Measurements from ENCODE around the gene GALNT12.

GALNT12 gene

DNA sequence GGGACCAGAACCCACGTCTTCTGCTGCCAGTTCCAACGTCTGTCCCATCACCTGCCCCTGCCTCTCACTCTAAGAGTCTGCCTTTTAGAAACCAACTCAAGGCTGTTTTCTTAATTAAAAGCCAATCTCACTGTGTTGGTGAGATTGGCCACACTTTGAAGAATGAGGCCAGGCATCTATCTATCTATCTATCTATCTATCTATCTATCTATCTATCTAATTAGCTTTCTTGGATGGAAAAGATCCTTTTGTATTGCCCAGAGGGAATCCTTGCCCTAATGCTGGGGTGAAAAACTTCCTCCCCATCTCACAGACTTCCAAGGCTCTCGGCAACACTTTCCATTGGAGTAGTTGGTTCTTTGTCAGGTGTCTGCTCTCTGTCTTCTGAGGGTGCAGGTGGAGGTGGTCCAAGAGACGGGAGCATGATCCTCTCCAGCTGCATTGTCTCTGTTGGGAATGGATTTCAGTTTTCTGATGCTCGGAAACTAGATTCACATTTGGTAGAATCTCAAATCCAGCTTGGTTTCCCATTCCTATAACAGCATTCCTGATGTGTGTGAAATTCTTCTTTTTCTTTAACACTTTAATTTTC, 57.9 kb downstream of the GALNT12 start:
- H3K4me1 ChIP-seq (ENCODE audit: control insufficient read depth, insufficient read depth, low read length) = no peaks in the 10 kb centered on the region
- H3K4me3 ChIP-seq (ENCODE audit: low read depth, low read length) = no peak overlapping the region
- no peak overlapping the region for H3K27ac ChIP-seq (ENCODE audit: low read depth, low read length)
- no peaks in the 10 kb centered on the region for H3K36me3 ChIP-seq (ENCODE audit: control insufficient read depth, insufficient read depth, low read length)
- H3K27me3 ChIP-seq (ENCODE audit: control insufficient read depth, insufficient read depth, low read length) = no peaks in the 10 kb centered on the region
- H3K9ac ChIP-seq (ENCODE audit: low read depth, low read length) = no peak overlapping the region
- no peaks in the 10 kb centered on the region for H3K9me3 ChIP-seq (ENCODE audit: control insufficient read depth, insufficient read depth, low read length)

DNA sequence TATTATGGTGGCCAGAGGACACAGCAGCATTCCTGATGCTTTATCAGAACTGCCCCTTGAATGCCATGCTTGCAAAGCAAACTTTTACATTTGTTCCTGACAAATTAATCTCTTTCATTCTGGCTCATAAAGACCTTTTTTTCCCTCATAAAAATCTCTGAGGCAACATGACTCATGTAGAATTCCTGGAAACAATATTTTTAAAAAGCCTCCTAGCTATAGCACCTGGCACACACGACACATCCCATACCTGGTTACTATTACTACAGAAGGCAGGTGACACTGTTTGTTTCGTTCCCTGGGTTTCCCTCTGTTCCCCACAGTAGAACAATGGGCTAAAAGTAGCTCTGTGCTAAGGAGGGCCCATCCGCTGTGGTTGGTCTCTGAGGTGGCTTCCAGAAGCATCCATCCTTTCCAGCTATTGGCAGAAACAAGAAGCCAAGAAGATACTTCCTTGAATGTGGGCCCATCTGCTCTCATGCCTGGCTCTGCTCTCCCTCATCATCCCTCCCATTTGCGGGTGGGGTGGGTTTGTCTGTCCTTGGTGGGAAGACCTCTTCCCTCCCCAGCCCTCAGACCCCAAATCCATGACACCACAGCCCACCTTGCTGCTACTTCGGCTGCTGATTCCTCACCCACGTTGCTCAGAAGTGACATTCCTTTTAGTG, 59.1 kb downstream of the GALNT12 start:
- H3K4me3 ChIP-seq (ENCODE audit: low read depth, low read length) = no peak overlapping the region
- H3K9me3 ChIP-seq (ENCODE audit: control insufficient read depth, insufficient read depth, low read length) = no peaks in the 10 kb centered on the region
- no peaks in the 10 kb centered on the region for H3K4me1 ChIP-seq (ENCODE audit: control insufficient read depth, insufficient read depth, low read length)
- H3K27ac ChIP-seq (ENCODE audit: low read depth, low read length) = no peak overlapping the region
- no peaks in the 10 kb centered on the region for H3K27me3 ChIP-seq (ENCODE audit: control insufficient read depth, insufficient read depth, low read length)
- H3K9ac ChIP-seq (ENCODE audit: low read depth, low read length) = no peak overlapping the region
- no peaks in the 10 kb centered on the region for H3K36me3 ChIP-seq (ENCODE audit: control insufficient read depth, insufficient read depth, low read length)

DNA sequence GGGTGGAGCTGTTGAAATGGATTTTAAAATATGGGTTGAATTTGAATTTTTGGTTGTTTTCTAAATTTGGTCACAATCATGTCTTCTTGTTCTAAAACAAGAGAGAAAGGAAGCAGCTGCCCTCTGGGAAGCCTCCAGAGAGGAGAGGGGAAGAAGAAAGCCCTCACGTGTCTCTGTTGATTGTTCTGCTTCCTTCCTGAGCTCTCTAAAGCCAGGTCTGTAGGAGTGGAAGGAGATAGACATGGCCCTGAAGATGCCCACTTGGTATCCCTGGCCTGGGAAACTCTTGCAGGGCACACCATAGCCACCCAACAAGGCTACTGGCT, 59.6 kb downstream of the GALNT12 start:
- Histone ChIP-seq H3K9ac (ENCODE audit: low read depth, low read length) (no peak overlapping the region), H3K27me3 (ENCODE audit: control insufficient read depth, insufficient read depth, low read length) (no peaks in the 10 kb centered on the region), H3K36me3 (ENCODE audit: control insufficient read depth, insufficient read depth, low read length) (no peaks in the 10 kb centered on the region), H3K27ac (ENCODE audit: low read depth, low read length) (no peak overlapping the region), H3K4me1 (ENCODE audit: control insufficient read depth, insufficient read depth, low read length) (no peaks in the 10 kb centered on the region), H3K9me3 (ENCODE audit: control insufficient read depth, insufficient read depth, low read length) (no peaks in the 10 kb centered on the region), H3K4me3 (ENCODE audit: low read depth, low read length) (no peak overlapping the region)

DNA sequence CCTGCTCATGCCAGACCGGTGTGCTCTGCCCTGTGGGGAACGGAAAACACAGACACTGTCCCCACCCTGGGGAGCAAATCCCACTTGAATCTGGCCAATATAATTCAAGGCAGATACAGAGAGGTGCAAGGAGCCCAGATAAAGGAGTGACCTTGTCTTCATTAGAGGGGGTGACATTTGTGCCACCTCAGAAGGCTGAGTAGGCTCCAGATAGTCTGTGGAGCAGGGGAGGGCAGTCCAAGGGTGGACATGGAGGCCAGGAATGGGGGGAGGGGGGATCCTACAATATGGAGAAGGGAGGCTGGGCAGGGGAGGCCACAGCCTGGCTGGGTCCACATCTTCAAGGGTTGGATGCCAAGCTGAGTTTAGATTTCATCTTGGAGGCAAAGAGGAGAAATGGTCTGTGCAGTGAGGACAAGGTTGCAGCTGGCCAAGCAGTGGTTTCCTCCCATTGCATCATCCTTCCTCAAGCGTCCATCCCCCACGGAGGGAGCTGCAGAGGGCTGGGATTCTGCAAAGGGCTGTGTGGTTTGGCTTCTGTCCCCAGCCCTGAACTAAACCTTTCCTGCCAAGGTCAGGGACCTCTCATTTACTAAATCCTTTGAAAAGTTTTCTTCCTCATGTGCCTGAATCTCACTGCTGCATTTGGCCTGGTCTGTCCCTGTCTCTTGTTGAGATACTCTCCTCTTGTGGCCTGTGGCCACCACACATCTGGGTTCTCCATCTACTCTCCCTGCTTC, 60.1 kb downstream of the GALNT12 start:
- H3K9me3 ChIP-seq (ENCODE audit: control insufficient read depth, insufficient read depth, low read length) = no peaks in the 10 kb centered on the region
- no peak overlapping the region for H3K9ac ChIP-seq (ENCODE audit: low read depth, low read length)
- H3K27me3 ChIP-seq (ENCODE audit: control insufficient read depth, insufficient read depth, low read length) = no peaks in the 10 kb centered on the region
- H3K27ac ChIP-seq (ENCODE audit: low read depth, low read length) = no peak overlapping the region
- no peaks in the 10 kb centered on the region for H3K4me1 ChIP-seq (ENCODE audit: control insufficient read depth, insufficient read depth, low read length)
- H3K36me3 ChIP-seq (ENCODE audit: control insufficient read depth, insufficient read depth, low read length) = no peaks in the 10 kb centered on the region
- H3K4me3 ChIP-seq (ENCODE audit: low read depth, low read length) = no peak overlapping the region

DNA sequence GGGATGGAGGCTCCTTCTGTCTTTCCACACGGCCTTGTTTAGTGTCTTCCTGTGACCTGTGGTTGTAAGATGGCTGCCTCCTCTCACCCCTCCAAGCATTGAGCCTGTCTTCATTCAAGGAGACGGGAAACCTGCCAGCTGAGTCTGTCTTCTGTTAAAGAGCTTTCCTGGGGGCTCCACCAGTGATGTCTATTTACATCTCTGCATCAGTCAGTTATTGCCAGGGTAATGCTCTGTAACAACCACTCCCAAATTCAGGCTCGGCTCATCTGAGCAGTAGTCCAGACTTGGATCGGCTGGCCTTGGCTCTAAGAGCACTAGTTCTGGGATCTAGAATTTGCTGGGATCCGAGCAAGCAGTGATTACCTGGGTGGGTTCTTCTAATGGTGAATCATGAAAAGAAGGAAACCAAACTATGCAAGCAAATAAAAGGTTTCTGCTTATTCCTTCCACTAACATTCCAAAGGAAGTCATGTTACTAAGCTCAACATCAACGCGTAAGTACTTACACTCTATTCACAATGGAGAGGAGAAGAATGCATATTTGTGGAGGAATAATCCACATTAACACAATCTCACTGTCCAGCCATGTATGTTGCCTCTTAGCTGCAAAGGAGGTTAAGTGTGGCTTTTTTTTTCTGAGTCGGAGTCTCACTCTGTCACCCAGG, 61.7 kb downstream of the GALNT12 start:
- Histone ChIP-seq H3K9me3 (ENCODE audit: control insufficient read depth, insufficient read depth, low read length) (no peaks in the 10 kb centered on the region), H3K27me3 (ENCODE audit: control insufficient read depth, insufficient read depth, low read length) (no peaks in the 10 kb centered on the region), H3K36me3 (ENCODE audit: control insufficient read depth, insufficient read depth, low read length) (no peaks in the 10 kb centered on the region), H3K4me3 (ENCODE audit: low read depth, low read length) (no peak overlapping the region), H3K27ac (ENCODE audit: low read depth, low read length) (no peak overlapping the region), H3K4me1 (ENCODE audit: control insufficient read depth, insufficient read depth, low read length) (no peaks in the 10 kb centered on the region), H3K9ac (ENCODE audit: low read depth, low read length) (no peak overlapping the region)

DNA sequence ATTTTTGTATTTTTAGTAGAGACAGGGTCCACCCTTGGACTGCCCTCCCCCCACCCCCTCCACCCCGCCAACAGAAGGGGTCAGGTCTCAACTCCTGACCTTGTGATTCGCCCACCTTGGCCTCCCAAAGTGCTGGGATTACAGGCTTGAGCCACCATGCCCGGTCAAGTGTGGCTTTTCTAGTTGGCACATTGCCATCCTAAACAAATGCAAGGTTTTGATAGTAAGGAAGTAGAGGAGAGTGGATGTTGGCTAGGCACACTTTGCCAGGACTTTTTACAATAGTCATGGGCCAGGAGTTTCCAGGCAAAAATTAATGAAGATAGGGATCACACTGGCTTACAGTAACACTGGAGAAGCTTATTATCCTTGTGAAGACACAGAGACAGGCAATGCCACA, 62.4 kb downstream of the GALNT12 start:
- H3K4me1 ChIP-seq (ENCODE audit: control insufficient read depth, insufficient read depth, low read length) = no peaks in the 10 kb centered on the region
- H3K4me3 ChIP-seq (ENCODE audit: low read depth, low read length) = no peak overlapping the region
- no peak overlapping the region for H3K27ac ChIP-seq (ENCODE audit: low read depth, low read length)
- H3K36me3 ChIP-seq (ENCODE audit: control insufficient read depth, insufficient read depth, low read length) = no peaks in the 10 kb centered on the region
- no peaks in the 10 kb centered on the region for H3K27me3 ChIP-seq (ENCODE audit: control insufficient read depth, insufficient read depth, low read length)
- no peaks in the 10 kb centered on the region for H3K9me3 ChIP-seq (ENCODE audit: control insufficient read depth, insufficient read depth, low read length)
- H3K9ac ChIP-seq (ENCODE audit: low read depth, low read length) = no peak overlapping the region

DNA sequence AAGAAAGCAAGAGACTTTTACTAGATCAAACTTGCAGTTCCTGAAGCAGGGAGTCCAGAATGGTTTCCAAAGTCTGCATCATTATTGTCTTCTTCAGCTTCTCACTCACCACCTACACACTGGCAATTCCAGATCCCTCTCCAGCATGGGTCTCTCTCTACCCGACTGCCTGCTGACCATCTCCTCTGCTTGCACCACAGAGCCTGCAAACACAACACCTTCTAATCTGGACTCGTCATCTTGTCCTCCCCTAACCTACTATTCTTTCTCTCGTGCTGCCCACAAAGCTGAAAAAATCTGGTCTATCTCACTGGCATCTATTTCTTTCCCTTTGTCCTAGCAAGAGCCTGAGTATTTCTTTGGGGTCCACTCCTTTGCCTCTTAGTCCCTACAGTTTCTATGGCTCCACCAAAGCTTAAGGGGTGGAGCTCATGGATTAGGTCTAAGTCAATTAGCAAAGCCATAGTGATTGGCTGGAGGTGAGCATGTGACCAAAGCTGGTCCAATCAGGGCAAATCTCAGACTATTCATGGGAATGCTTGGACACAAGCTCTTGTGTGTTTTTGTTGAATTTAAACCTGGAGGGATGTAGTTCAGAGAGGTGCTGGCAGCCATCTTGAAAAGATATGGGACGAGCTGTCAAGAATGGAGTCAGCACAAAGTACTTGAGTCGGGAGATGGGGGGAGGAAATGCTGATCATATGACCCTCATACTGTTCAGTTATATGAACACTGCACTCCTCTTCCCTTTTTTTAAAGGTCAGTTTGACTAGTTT, 63.5 kb downstream of the GALNT12 start:
- Histone ChIP-seq H3K36me3 (ENCODE audit: control insufficient read depth, insufficient read depth, low read length) (no peaks in the 10 kb centered on the region), H3K27me3 (ENCODE audit: control insufficient read depth, insufficient read depth, low read length) (no peaks in the 10 kb centered on the region), H3K4me1 (ENCODE audit: control insufficient read depth, insufficient read depth, low read length) (no peaks in the 10 kb centered on the region), H3K9ac (ENCODE audit: low read depth, low read length) (no peak overlapping the region), H3K4me3 (ENCODE audit: low read depth, low read length) (no peak overlapping the region), H3K9me3 (ENCODE audit: control insufficient read depth, insufficient read depth, low read length) (no peaks in the 10 kb centered on the region), H3K27ac (ENCODE audit: low read depth, low read length) (no peak overlapping the region)

DNA sequence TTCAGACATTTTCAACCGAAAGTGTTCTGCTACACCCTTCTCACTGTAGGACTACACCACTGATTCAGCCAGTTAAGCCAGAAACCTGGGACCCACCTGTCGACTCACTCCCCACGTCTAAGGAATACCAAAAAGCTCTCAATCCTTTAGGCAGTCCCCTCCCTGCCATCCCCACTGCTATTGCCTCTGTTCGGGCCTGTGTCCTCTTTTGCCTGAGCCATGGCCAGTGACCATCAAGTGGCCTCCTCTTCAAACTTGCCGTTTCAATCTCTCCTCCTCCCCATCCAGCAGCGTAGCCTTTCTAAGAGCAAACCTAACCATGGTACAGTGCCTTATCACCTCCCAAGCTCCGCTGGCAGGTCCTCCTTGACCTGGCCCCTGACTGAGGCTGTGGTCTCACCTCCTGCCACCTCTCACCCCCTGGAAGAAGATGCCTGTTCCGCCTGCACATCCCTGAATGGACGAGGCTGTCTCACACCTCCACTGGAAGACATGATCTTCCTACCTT, 64.1 kb downstream of the GALNT12 start:
- H3K9me3 ChIP-seq (ENCODE audit: control insufficient read depth, insufficient read depth, low read length) = no peaks in the 10 kb centered on the region
- no peaks in the 10 kb centered on the region for H3K4me1 ChIP-seq (ENCODE audit: control insufficient read depth, insufficient read depth, low read length)
- no peak overlapping the region for H3K27ac ChIP-seq (ENCODE audit: low read depth, low read length)
- no peak overlapping the region for H3K9ac ChIP-seq (ENCODE audit: low read depth, low read length)
- no peaks in the 10 kb centered on the region for H3K27me3 ChIP-seq (ENCODE audit: control insufficient read depth, insufficient read depth, low read length)
- H3K36me3 ChIP-seq (ENCODE audit: control insufficient read depth, insufficient read depth, low read length) = no peaks in the 10 kb centered on the region
- no peak overlapping the region for H3K4me3 ChIP-seq (ENCODE audit: low read depth, low read length)

DNA sequence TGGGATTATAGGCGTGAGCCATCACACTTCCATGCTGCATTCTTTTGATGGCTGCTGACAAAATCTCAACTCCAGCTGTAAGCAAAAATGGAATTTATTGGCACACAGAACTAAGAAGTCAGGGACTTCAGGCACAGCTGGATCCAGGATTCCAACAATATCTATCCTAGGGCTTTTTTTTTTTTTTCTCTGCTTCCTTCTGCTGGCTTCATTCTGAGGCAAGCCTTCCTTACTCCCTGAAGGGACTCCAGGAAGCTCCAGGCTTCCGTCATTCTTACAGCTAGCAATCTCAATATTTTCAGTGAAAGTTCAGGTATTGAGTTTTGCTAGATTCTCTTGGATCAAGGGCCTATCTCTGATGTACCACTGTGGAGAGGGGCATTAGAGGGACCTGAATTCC, 66.1 kb downstream of the GALNT12 start:
- Histone ChIP-seq H3K27ac (ENCODE audit: low read depth, low read length) (no peak overlapping the region), H3K9ac (ENCODE audit: low read depth, low read length) (no peak overlapping the region), H3K9me3 (ENCODE audit: control insufficient read depth, insufficient read depth, low read length) (no peaks in the 10 kb centered on the region)

DNA sequence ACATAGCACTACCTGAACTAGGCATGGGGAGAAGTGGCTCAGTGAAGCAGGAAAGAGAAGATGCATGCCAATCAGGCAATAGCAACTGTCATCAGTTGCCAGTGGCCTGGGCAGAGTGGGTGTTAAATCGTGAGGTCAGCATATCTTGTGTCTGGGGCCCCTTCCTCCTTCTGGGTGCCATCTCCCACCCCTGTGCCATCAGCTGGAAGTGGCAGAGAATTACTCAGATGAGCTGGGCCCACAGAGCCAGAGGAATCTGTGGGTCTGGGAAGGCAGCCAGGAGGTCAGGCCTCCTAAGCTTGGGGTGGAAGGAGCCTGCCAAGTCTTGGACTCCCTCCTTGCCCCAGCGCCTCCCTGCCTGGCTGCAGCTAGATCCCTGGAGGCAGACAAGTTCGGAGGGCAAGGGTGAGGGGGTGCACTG, 66.5 kb downstream of the GALNT12 start:
- Histone ChIP-seq H3K27ac (ENCODE audit: low read depth, low read length) (no peak overlapping the region), H3K36me3 (ENCODE audit: control insufficient read depth, insufficient read depth, low read length) (no peaks in the 10 kb centered on the region), H3K27me3 (ENCODE audit: control insufficient read depth, insufficient read depth, low read length) (no peaks in the 10 kb centered on the region), H3K4me3 (ENCODE audit: low read depth, low read length) (no peak overlapping the region), H3K9ac (ENCODE audit: low read depth, low read length) (no peak overlapping the region), H3K9me3 (ENCODE audit: control insufficient read depth, insufficient read depth, low read length) (no peaks in the 10 kb centered on the region), H3K4me1 (ENCODE audit: control insufficient read depth, insufficient read depth, low read length) (no peaks in the 10 kb centered on the region)

More for the DNA sequence above, 66.1 kb downstream of the GALNT12 start:
- Histone ChIP-seq H3K4me3 (ENCODE audit: low read depth, low read length) (no peak overlapping the region), H3K4me1 (ENCODE audit: control insufficient read depth, insufficient read depth, low read length) (no peaks in the 10 kb centered on the region), H3K36me3 (ENCODE audit: control insufficient read depth, insufficient read depth, low read length) (no peaks in the 10 kb centered on the region), H3K27me3 (ENCODE audit: control insufficient read depth, insufficient read depth, low read length) (no peaks in the 10 kb centered on the region)

Measured in HUES48 (cell line).